Testis (tissue), 2 donors: ENCODE data around the gene SLC22A23.

Source experiments
- CTCF ChIP-seq, 3 experiments: fragments of 450-650 bp in 2 of 3; fragments of 200-600 bp in 1 of 3; sonication (generic) in 1 of 3; IDR thresholded peaks; one replicate each; pipeline ENCODE4 v1.5.1; 2016 to 2019; ENCODE audit warnings: antibody characterized with exemption in 3 of 3, mild to moderate bottlenecking in 2 of 3, moderate library complexity in 1 of 3
- POLR2A ChIP-seq: fragments of 450-650 bp; IDR thresholded peaks from one replicate; pipeline ENCODE4 v1.6.1; 2017; ENCODE audit warnings: antibody characterized with exemption, mild to moderate bottlenecking, moderate library complexity

GRCh38 chr6:3454273-3455010 is 2.4 kb downstream of the SLC22A23 start:
- TF ChIP-seq CTCF (IDR thresholded peaks at IDR 0.05): no peak
- TF ChIP-seq POLR2A: no peak
